Neural cell (in vitro differentiated cells): ENCODE measurements around the gene EMID1.

ENCODE experiments used
- CTCF ChIP-seq: fragments of 450-650 bp; IDR thresholded peaks from 2 replicates; pipeline ENCODE4 v1.5.1; 2014; ENCODE audit warnings: antibody characterized with exemption, mild to moderate bottlenecking, moderate library complexity; ENCODE audit not compliant: poor library complexity, severe bottlenecking
- EP300 ChIP-seq: fragments of 450-650 bp; conservative IDR thresholded peaks from 2 replicates; pipeline ENCODE4 v1.6.1; 2014; ENCODE audit warnings: antibody characterized with exemption, mild to moderate bottlenecking, moderate library complexity; ENCODE audit not compliant: poor library complexity, severe bottlenecking
- EZH2 ChIP-seq: fragments of 200-600, 300-800 bp; shearing (Covaris generic), sonication (generic); IDR thresholded peaks from 2 replicates; pipeline ENCODE4 v1.6.1; 2014; ENCODE audit warnings: antibody characterized with exemption, low read length, borderline replicate concordance, mild to moderate bottlenecking; ENCODE audit not compliant: insufficient read depth, poor library complexity, severe bottlenecking
- MXI1 ChIP-seq: fragments of 450-650 bp; conservative IDR thresholded peaks from 2 replicates; pipeline ENCODE4 v1.6.1; 2014; ENCODE audit warnings: antibody characterized with exemption, mild to moderate bottlenecking; ENCODE audit not compliant: poor library complexity, severe bottlenecking
- POLR2AphosphoS5 ChIP-seq: IDR thresholded peaks from 2 replicates; pipeline ENCODE4 v1.6.1; 2012
- RAD21 ChIP-seq: fragments of 450-650 bp; conservative IDR thresholded peaks from 2 replicates; pipeline ENCODE4 v1.6.1; 2014; ENCODE audit warnings: antibody characterized with exemption, mild to moderate bottlenecking, moderate library complexity
- REST ChIP-seq: IDR thresholded peaks from 2 replicates; pipeline ENCODE4 v1.6.1; 2012; ENCODE audit warnings: borderline replicate concordance
- SMC3 ChIP-seq: fragments of 450-650 bp; conservative IDR thresholded peaks from 2 replicates; pipeline ENCODE4 v1.6.1; 2014; ENCODE audit warnings: antibody characterized with exemption, mild to moderate bottlenecking, moderate library complexity; ENCODE audit not compliant: poor library complexity
- TAF1 ChIP-seq: IDR thresholded peaks from 2 replicates; pipeline ENCODE4 v1.6.1; 2012; ENCODE audit warnings: low read depth

GRCh38 chr22:29190051-29190450 lies 15.6 kb upstream of the EMID1 start:
- no peak for TF ChIP-seq RAD21
- TF ChIP-seq TAF1 = no peak
- no peak for TF ChIP-seq EP300
- TF ChIP-seq EZH2 = no peak
- TF ChIP-seq CTCF = no peak
- no peak for TF ChIP-seq POLR2AphosphoS5
- no peak for TF ChIP-seq REST
- TF ChIP-seq MXI1 = no peak
- TF ChIP-seq SMC3 = no peak
